ENCODE data around the gene FGF14.

DNA sequence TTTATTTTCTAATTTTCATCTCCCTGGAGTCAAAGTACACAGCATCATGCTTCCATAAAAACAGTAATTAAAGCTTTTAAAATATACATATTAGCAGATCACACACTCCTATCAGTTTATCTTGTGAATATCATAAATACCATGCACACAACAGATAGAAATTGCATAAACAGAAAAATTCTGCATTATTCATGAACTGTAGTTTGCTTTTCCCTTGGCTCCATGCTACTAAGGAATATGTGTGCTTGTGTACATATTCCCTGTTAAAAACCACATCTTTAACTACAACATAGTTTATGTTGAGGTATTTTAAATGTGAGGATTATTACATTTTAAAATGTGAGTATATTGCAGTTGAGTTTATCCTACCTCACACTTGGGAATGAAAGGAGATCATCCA is 193.5 kb downstream of the FGF14 start:
- TF ChIP-seq, protein P1, sequence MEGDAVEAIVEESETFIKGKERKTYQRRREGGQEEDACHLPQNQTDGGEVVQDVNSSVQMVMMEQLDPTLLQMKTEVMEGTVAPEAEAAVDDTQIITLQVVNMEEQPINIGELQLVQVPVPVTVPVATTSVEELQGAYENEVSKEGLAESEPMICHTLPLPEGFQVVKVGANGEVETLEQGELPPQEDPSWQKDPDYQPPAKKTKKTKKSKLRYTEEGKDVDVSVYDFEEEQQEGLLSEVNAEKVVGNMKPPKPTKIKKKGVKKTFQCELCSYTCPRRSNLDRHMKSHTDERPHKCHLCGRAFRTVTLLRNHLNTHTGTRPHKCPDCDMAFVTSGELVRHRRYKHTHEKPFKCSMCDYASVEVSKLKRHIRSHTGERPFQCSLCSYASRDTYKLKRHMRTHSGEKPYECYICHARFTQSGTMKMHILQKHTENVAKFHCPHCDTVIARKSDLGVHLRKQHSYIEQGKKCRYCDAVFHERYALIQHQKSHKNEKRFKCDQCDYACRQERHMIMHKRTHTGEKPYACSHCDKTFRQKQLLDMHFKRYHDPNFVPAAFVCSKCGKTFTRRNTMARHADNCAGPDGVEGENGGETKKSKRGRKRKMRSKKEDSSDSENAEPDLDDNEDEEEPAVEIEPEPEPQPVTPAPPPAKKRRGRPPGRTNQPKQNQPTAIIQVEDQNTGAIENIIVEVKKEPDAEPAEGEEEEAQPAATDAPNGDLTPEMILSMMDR (IDR thresholded peaks at IDR 0.05; ENCODE audit: insufficient read depth, low read length, poor library complexity, severe bottlenecking) = no peak
- no peak for TF ChIP-seq EZH2phosphoT487 (conservative IDR thresholded peaks at IDR 0.05; ENCODE audit: low read length)
